GM18951 (cell line): Measurements from ENCODE around the gene OR51B2.

ENCODE experiments used
- POLR2A ChIP-seq: IDR thresholded peaks from 4 replicates; pipeline ENCODE4 v1.6.1; 2011; ENCODE audit warnings: mild to moderate bottlenecking; ENCODE audit not compliant: insufficient read length, insufficient read depth; ENCODE audit errors: extremely low read depth
- in situ Hi-C: fragments of 300-500 bp; cut with MboI; formaldehyde crosslinking; loops from one replicate; pipeline ENCODE4 v1.12.0; 2022; ENCODE audit warnings: low sequenced_read_pairs, mixed read lengths, inconsistent platforms; ENCODE audit not compliant: unreplicated experiment

The OR51B2 gene

DNA sequence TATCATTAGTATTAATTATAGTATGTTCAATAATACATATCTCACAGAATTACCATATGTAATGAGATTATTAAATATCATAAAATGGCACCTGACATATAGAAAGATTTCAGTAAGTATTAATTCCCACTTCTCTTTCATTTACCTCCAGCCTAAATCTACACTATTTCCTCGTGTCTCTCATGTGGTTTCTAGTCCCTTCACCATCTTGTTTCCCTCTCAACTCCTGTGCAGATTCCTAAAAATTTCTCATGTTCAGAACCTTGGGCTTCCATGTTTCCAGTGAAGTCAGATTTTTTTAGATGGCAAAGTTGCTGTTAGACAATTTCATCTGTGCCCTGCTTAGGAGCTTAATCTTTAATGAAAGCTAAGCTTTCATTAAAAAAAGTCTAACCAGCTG is 40.2 kb downstream of the OR51B2 start:
- in situ Hi-C loops, result no loop called here
- TF ChIP-seq POLR2A, result no peak

GRCh38 chr11:5283086-5283485 is 41.0 kb downstream of the OR51B2 start:
- in situ Hi-C loops, result no loop called here
- TF ChIP-seq POLR2A, result no peak

- in situ Hi-C loops, result no loop called here
- TF ChIP-seq POLR2A, result no peak
These were observed 41.5 kb downstream of the OR51B2 start for GRCh38 chr11:5282628-5283027.

GRCh38 chr11:5281596-5281995 is 42.5 kb downstream of the OR51B2 start:
- TF ChIP-seq POLR2A, result no peak
- in situ Hi-C loops, result no loop called here

DNA sequence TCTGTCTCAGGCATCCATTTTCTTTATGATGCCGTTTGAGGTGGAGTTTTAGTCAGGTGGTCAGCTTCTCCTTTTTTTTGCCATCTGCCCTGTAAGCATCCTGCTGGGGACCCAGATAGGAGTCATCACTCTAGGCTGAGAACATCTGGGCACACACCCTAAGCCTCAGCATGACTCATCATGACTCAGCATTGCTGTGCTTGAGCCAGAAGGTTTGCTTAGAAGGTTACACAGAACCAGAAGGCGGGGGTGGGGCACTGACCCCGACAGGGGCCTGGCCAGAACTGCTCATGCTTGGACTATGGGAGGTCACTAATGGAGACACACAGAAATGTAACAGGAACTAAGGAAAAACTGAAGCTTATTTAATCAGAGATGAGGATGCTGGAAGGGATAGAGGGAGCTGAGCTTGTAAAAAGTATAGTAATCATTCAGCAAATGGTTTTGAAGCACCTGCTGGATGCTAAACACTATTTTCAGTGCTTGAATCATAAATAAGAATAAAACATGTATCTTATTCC is 43.5 kb downstream of the OR51B2 start:
- no peak for TF ChIP-seq POLR2A
- in situ Hi-C loops, result no loop called here

- in situ Hi-C loops, result no loop called here
- no peak for TF ChIP-seq POLR2A
These were observed 44.5 kb downstream of the OR51B2 start for GRCh38 chr11:5279471-5280090.

- no peak for TF ChIP-seq POLR2A
- in situ Hi-C loops, result no loop called here
These were observed 46.2 kb downstream of the OR51B2 start for GRCh38 chr11:5277807-5278382.

DNA sequence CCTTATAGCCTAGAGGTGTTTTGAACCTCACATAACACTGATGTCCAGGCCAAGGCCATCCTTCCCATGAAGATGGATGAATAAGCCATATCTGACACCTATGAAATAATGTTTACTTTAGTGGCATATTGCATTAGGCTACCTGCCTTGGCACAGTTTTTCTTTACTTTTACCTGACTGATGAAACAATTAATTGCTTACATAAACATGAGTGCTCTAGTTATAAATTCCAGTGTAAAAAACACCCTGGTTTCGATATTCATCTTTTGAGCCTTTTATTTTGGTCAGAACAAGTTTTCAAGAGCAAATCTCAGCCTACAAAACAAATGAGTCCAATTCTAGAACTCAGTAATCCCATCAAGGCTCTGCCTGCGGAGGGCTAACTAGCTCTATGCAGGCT is 47.4 kb downstream of the OR51B2 start:
- TF ChIP-seq POLR2A, result no peak
- in situ Hi-C loops, result no loop called here

DNA sequence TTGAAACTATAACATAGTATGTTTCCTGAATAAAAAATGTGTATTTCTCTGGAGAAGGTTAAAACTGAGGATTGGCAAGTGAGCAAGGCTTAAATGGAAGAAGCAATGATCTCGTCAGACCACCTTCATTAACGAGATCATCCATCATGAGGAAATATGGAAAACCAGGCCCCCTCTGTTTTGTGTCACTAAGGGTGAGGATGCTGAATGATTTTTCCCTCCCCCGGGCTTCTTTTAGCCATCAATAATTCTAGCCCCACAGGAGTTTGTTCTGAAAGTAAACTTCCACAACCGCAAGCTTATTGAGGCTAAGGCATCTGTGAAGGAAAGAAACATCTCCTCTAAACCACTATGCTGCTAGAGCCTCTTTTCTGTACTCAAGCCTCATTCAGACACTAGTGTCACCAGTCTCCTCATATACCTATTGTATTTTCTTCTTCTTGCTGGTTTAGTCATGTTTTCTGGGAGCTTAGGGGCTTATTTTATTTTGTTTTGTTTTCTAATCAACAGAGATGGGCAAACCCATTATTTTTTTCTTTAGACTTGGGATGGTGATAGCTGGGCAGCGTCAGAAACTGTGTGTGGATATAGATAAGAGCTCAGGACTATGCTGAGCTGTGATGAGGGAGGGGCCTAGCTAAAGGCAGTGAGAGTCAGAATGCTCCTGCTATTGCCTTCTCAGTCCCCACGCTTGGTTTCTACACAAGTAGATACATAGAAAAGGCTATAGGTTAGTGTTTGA is 48.6 kb downstream of the OR51B2 start:
- TF ChIP-seq POLR2A, result no peak
- in situ Hi-C loops, result no loop called here

DNA sequence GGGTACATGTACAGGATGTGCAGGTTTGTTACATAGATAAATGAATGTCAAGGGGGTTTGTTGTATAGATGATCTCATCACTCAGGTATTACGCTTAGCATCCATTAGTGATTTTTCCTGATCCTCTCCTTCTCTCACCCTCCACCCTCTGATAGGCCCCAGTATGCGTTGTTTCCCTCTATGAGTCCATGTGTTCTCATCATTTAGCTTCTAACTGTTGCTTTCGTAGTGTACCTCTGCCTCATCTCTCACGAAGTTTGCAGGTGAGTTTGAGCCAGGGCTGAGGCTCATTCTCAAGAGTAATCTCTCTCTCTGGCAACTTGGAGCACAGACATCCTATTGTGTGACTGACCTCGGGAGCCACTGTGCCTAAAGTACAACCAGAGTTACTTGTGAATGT is 49.7 kb downstream of the OR51B2 start:
- TF ChIP-seq POLR2A, result no peak
- in situ Hi-C loops, result no loop called here
